Retinal pigment epithelial cell (primary cell): Measurements from ENCODE around the gene TMEM123.

Experiments used
- DNase-seq: peaks from one replicate; pipeline ENCODE4 v3.0.0-alpha.2; 2010; ENCODE audit warnings: low read depth
- H3K4me3 ChIP-seq: 2 replicates; pipeline ENCODE4 v1.5.1; 2011; ENCODE audit warnings: mild to moderate bottlenecking, low read length, control low read depth, moderate library complexity
- TF ChIP-seq, protein P1 (sequence below): conservative IDR thresholded peaks from 2 replicates; pipeline ENCODE4 v1.5.1; 2011; ENCODE audit warnings: low read depth, low read length, control low read depth, inconsistent platforms

The TMEM123 gene

GRCh38 chr11:102430158-102430836, 22.3 kb downstream of the TMEM123 start:
- TF ChIP-seq, protein P1, sequence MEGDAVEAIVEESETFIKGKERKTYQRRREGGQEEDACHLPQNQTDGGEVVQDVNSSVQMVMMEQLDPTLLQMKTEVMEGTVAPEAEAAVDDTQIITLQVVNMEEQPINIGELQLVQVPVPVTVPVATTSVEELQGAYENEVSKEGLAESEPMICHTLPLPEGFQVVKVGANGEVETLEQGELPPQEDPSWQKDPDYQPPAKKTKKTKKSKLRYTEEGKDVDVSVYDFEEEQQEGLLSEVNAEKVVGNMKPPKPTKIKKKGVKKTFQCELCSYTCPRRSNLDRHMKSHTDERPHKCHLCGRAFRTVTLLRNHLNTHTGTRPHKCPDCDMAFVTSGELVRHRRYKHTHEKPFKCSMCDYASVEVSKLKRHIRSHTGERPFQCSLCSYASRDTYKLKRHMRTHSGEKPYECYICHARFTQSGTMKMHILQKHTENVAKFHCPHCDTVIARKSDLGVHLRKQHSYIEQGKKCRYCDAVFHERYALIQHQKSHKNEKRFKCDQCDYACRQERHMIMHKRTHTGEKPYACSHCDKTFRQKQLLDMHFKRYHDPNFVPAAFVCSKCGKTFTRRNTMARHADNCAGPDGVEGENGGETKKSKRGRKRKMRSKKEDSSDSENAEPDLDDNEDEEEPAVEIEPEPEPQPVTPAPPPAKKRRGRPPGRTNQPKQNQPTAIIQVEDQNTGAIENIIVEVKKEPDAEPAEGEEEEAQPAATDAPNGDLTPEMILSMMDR: no peak
- H3K4me3 ChIP-seq: no peak overlapping the region
- no peak for DNase-seq

DNA sequence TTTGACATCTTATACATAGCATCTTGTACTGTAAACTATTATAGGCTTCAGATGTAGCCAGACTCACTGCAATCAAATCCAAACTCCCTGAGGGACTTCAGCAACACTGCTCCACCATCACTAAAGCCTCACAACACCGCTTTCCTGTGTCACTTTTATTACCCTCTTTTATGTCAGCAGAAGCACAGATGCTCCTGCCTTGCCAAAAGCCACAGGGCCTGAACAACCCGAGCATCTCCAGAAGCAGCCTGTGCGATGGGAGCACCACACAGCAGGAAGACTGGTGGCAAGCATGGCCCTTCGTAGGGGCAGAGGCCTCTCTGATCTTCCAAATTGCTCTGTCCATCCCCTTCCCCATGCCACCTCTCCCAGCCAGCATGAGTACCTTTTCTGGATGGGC, 22.9 kb downstream of the TMEM123 start:
- no peak overlapping the region for H3K4me3 ChIP-seq
- DNase-seq: no peak
- TF ChIP-seq, protein P1: no peak

GRCh38 chr11:102429226-102429625, 23.3 kb downstream of the TMEM123 start:
- TF ChIP-seq, protein P1: no peak
- no peak overlapping the region for H3K4me3 ChIP-seq
- DNase-seq: no peak

DNA sequence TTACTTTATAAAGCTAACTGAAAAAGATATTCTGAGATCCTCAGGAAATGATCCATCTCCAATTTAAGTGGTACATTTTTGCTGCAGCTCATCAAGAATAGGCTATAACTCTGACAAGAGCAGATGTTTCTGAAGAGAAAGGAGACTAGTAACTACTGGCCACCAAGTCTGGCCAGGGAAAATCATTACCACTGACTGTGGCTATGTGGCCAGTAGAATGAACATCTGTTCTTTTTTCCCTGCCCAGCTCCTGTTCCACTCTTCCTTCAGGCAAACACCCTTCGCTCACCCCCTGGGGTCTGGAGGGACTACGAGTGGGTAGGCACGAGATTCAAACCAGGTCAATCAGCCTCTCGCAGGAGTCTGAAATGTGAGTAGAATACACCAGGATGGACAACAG, 23.9 kb downstream of the TMEM123 start:
- TF ChIP-seq, protein P1: no peak
- no peak overlapping the region for H3K4me3 ChIP-seq
- no peak for DNase-seq

DNA sequence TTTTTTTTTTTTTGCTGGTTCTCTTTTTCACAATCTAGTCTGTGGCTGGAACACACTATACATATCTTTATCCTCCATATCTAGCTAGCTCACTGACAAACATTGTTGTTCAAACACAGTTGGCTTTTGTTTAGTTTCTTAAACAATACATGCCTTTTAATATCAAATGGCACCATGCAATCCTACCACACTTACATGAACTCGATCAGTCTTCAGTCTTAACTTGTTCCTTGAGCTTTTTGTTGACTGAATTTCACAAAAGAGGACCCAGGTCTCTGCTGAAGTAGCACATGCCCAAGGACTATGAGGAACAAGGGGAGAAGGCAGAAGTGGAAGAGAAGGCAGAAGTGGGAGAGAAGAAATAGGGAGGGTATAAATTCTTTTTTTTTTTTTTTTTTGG, 25.5 kb downstream of the TMEM123 start:
- no peak overlapping the region for H3K4me3 ChIP-seq
- TF ChIP-seq, protein P1: no peak
- no peak for DNase-seq

GRCh38 chr11:102426570-102426969, 26.0 kb downstream of the TMEM123 start:
- no peak for DNase-seq
- no peak overlapping the region for H3K4me3 ChIP-seq
- TF ChIP-seq, protein P1: no peak

- no peak overlapping the region for H3K4me3 ChIP-seq
- TF ChIP-seq, protein P1: no peak
- no peak for DNase-seq
Measured at GRCh38 chr11:102426000-102426399, 26.6 kb downstream of the TMEM123 start.
